GM23338 (cell line): ENCODE measurements around the gene EPS8L2. TPM values are rescaled to one million over a fixed set of nuclear protein-coding genes. Genes with fewer than 3 reads are reported as not detected.
A peak's percentile ranks its signal among the peaks of the same experiment; 100 is the strongest.

ENCODE experiments used
- ATAC-seq: fragments of 200-7000 bp; cut with Tn5 transposase; 3 replicates; pipeline ENCODE4 v1.9.1; 2020
- DNase-seq: peaks from one replicate; pipeline ENCODE4 v3.0.0-alpha.2; 2015; ENCODE audit warnings: low spot score
- H2AFZ ChIP-seq: fragments of 200-600 bp; sonication (generic); 2 replicates; pipeline ENCODE4 v1.8.0; 2016; ENCODE audit warnings: antibody characterized with exemption, mild to moderate bottlenecking, moderate library complexity
- H3F3A ChIP-seq: fragments of 200-600 bp; sonication (generic); replicated peaks from 2 replicates; pipeline ENCODE4 v1.8.0; 2017; ENCODE audit warnings: antibody characterized with exemption, mixed run types, low read depth
- H3K27ac ChIP-seq: fragments of 200-600 bp; sonication (generic); 2 replicates; pipeline ENCODE4 v1.6.1; 2016; ENCODE audit warnings: low read depth
- H3K27me3 ChIP-seq: fragments of 200-600 bp; sonication (generic); 2 replicates; pipeline ENCODE4 v1.8.0; 2016; ENCODE audit warnings: mild to moderate bottlenecking, mixed run types, moderate library complexity; ENCODE audit not compliant: insufficient read depth
- H3K36me3 ChIP-seq: fragments of 200-600 bp; sonication (generic); 2 replicates; pipeline ENCODE4 v1.8.0; 2016; ENCODE audit warnings: mild to moderate bottlenecking; ENCODE audit not compliant: insufficient read depth
- H3K4me1 ChIP-seq: fragments of 200-600 bp; sonication (generic); 2 replicates; pipeline ENCODE4 v1.8.0; 2016; ENCODE audit warnings: mild to moderate bottlenecking, moderate library complexity; ENCODE audit not compliant: insufficient read depth
- H3K4me2 ChIP-seq: fragments of 200-600 bp; sonication (generic); 2 replicates; pipeline ENCODE4 v1.7.1; 2017; ENCODE audit warnings: mixed run types
- H3K4me3 ChIP-seq: fragments of 200-600 bp; sonication (generic); 2 replicates; pipeline ENCODE4 v1.6.1; 2016; ENCODE audit warnings: mixed run types
- H3K79me2 ChIP-seq: fragments of 200-600 bp; sonication (generic); replicated peaks from 2 replicates; pipeline ENCODE4 v1.8.0; 2017; ENCODE audit warnings: mild to moderate bottlenecking; ENCODE audit not compliant: insufficient read depth
- H3K9me2 ChIP-seq: fragments of 200-600 bp; sonication (generic); 2 replicates; pipeline ENCODE4 v1.8.0; 2017; ENCODE audit not compliant: insufficient read depth
- H4K20me1 ChIP-seq: fragments of 200-600 bp; sonication (generic); replicated peaks from 2 replicates; pipeline ENCODE4 v1.8.0; 2017; ENCODE audit warnings: mild to moderate bottlenecking; ENCODE audit not compliant: insufficient read depth
- H3K27ac Mint-ChIP-seq: 2 replicates; pipeline ENCODE4 v1.8.0; 2020; ENCODE audit warnings: inconsistent platforms, mild to moderate bottlenecking, moderate library complexity, mixed read lengths
- H3K27me3 Mint-ChIP-seq: 3 replicates; pipeline ENCODE4 v1.8.0; 2022; ENCODE audit warnings: low read depth, mild to moderate bottlenecking, moderate library complexity, mixed read lengths, inconsistent platforms; ENCODE audit not compliant: insufficient read depth, poor library complexity
- H3K36me3 Mint-ChIP-seq: 3 replicates; pipeline ENCODE4 v1.8.0; 2021; ENCODE audit warnings: low read depth, mild to moderate bottlenecking, inconsistent platforms, moderate library complexity, mixed read lengths
- H3K4me1 Mint-ChIP-seq: 3 replicates; pipeline ENCODE4 v1.8.0; 2020; ENCODE audit warnings: mild to moderate bottlenecking, inconsistent platforms, mixed read lengths
- H3K4me3 Mint-ChIP-seq: 3 replicates; pipeline ENCODE4 v1.8.0; 2021; ENCODE audit warnings: moderate library complexity, mild to moderate bottlenecking, inconsistent platforms, mixed read lengths
- H3K9me3 Mint-ChIP-seq: 3 replicates; pipeline ENCODE4 v1.8.0; 2020; ENCODE audit warnings: moderate library complexity, mild to moderate bottlenecking, inconsistent platforms, mixed read lengths
- EZH2 ChIP-seq: fragments of 200-600 bp; sonication (generic); IDR thresholded peaks from one replicate; pipeline ENCODE4 v1.8.0; 2017; ENCODE audit warnings: antibody characterized with exemption, mild to moderate bottlenecking, low read depth; ENCODE audit not compliant: unreplicated experiment
- EZH2phosphoT487 ChIP-seq: fragments of 200-600 bp; sonication (generic); IDR thresholded peaks from one replicate; pipeline ENCODE4 v1.8.1; 2018; ENCODE audit warnings: antibody characterized with exemption; ENCODE audit not compliant: unreplicated experiment
- NANOG ChIP-seq: IDR thresholded peaks from 2 replicates; pipeline ENCODE4 v1.6.1; 2016; ENCODE audit warnings: antibody characterized with exemption, borderline replicate concordance
- POLR2AphosphoS5 ChIP-seq: IDR thresholded peaks from 2 replicates; pipeline ENCODE4 v1.6.1; 2016; ENCODE audit warnings: antibody characterized with exemption, low read depth
- STAT1 ChIP-seq: IDR thresholded peaks from one replicate; pipeline ENCODE4 v1.6.1; 2016; ENCODE audit warnings: antibody characterized with exemption; ENCODE audit not compliant: unreplicated experiment
- ZNF114 ChIP-seq: fragments of 250-450 bp; sonication (Bioruptor Pico); IDR thresholded peaks from 2 replicates; pipeline ENCODE4 v1.5.0; 2020; ENCODE audit warnings: mild to moderate bottlenecking, moderate library complexity
- polyA plus RNA-seq: library from polyadenylated mRNA; unstranded; fragments of >200 nt; fragmentation: Nextera tagmentation; extraction: Ambion mirVana; gene quantifications from 2 replicates; pipeline ENCODE4 v1.2.1, GENCODE V29; 2016
- total RNA-seq: library from RNA; depleted of rRNA; stranded (reverse); fragments of >200 nt; shearing (Covaris generic); gene quantifications from 2 replicates; pipeline ENCODE4 v1.2.3, GENCODE V29; 2014
- TF ChIP-seq, protein P1 (sequence below): IDR thresholded peaks from one replicate; pipeline ENCODE4 v1.6.1; 2018; ENCODE audit warnings: antibody characterized with exemption; ENCODE audit not compliant: unreplicated experiment
- TF ChIP-seq, protein P2 (sequence below), 2 experiments: fragments of 200-600 bp in 1 of 2; sonication (generic) in 1 of 2; conservative IDR thresholded peaks; 2 replicates each; pipeline versions ENCODE4 v1.5.1 to v1.6.1; 2016 to 2017; ENCODE audit warnings: antibody characterized with exemption in 2 of 2, low read depth in 2 of 2, mild to moderate bottlenecking in 2 of 2, moderate library complexity in 1 of 2
- TF ChIP-seq, protein P3 (sequence below): IDR thresholded peaks from 2 replicates; pipeline ENCODE4 v1.6.1; 2016; ENCODE audit warnings: antibody characterized with exemption

EPS8L2 gene
- total and polyA plus RNA-seq, 2 experiments from 2014 or later: 38.7 to 59.4 TPM

DNA sequence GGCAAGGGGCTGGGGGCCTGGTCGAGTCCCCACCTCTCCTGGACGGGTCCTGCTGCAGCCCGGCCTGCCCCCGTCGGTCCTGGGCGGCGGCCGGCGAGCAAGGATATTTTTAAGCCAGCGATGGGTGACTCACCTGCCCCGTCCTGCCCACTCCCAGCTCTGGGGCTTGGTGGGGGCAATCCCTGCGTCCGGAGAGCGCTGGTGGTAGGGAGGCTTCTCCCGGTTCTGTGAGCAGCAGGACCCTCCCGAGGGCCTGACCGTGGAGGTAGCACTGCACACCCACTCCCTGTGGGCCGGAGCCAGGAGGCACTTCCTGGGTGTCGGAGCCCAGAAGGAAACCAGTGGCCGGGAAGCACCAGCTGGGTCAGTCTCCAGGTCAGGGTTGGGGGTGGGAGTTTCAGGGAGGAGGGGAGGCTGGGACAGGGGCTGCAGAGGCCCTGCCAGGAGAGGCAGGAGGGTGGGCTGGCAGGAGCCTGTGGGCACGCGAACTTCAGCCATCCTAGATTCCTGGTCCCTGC is 467 bp downstream of the EPS8L2 start:
- peak overlapping the region; percentile 64 for H3K4me3 Mint-ChIP-seq
- Histone ChIP-seq H2AFZ (peak overlapping the region; percentile 47; the same call in 1 of the 2 replicates), H3K79me2 (no peaks in the 10 kb centered on the region), H3K36me3 (no peaks in the 10 kb centered on the region), H3K27me3 (no peaks in the 10 kb centered on the region), H3K27ac (no peak overlapping the region), H3F3A (0 out of 2 replicates have a peak, but pooled peaks cover 18% of the 10 kb centered on the region), H3K9me2 (no peaks in the 10 kb centered on the region), H4K20me1 (no peaks in the 10 kb centered on the region), H3K4me3 (peak overlapping the region; percentile 65), H3K4me2 (peak overlapping the region; percentile 88), H3K4me1 (peaks cover 19% of the 10 kb centered on the region)
- H3K27ac Mint-ChIP-seq: no peak overlapping the region
- DNase-seq (no peak), ATAC-seq (peak; percentile 3)
- H3K9me3 Mint-ChIP-seq: no peaks in the 10 kb centered on the region
- H3K27me3 Mint-ChIP-seq: peaks cover 11% of the 10 kb centered on the region
- no peaks in the 10 kb centered on the region for H3K36me3 Mint-ChIP-seq
- H3K4me1 Mint-ChIP-seq: peaks cover 26% of the 10 kb centered on the region
- TF ChIP-seq POLR2AphosphoS5 (no peak), NANOG (no peak), ZNF114 (CRISPR knock-in tag) (no peak)
- TF ChIP-seq, protein P1, sequence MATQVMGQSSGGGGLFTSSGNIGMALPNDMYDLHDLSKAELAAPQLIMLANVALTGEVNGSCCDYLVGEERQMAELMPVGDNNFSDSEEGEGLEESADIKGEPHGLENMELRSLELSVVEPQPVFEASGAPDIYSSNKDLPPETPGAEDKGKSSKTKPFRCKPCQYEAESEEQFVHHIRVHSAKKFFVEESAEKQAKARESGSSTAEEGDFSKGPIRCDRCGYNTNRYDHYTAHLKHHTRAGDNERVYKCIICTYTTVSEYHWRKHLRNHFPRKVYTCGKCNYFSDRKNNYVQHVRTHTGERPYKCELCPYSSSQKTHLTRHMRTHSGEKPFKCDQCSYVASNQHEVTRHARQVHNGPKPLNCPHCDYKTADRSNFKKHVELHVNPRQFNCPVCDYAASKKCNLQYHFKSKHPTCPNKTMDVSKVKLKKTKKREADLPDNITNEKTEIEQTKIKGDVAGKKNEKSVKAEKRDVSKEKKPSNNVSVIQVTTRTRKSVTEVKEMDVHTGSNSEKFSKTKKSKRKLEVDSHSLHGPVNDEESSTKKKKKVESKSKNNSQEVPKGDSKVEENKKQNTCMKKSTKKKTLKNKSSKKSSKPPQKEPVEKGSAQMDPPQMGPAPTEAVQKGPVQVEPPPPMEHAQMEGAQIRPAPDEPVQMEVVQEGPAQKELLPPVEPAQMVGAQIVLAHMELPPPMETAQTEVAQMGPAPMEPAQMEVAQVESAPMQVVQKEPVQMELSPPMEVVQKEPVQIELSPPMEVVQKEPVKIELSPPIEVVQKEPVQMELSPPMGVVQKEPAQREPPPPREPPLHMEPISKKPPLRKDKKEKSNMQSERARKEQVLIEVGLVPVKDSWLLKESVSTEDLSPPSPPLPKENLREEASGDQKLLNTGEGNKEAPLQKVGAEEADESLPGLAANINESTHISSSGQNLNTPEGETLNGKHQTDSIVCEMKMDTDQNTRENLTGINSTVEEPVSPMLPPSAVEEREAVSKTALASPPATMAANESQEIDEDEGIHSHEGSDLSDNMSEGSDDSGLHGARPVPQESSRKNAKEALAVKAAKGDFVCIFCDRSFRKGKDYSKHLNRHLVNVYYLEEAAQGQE: no peak
- TF ChIP-seq, protein P2, sequence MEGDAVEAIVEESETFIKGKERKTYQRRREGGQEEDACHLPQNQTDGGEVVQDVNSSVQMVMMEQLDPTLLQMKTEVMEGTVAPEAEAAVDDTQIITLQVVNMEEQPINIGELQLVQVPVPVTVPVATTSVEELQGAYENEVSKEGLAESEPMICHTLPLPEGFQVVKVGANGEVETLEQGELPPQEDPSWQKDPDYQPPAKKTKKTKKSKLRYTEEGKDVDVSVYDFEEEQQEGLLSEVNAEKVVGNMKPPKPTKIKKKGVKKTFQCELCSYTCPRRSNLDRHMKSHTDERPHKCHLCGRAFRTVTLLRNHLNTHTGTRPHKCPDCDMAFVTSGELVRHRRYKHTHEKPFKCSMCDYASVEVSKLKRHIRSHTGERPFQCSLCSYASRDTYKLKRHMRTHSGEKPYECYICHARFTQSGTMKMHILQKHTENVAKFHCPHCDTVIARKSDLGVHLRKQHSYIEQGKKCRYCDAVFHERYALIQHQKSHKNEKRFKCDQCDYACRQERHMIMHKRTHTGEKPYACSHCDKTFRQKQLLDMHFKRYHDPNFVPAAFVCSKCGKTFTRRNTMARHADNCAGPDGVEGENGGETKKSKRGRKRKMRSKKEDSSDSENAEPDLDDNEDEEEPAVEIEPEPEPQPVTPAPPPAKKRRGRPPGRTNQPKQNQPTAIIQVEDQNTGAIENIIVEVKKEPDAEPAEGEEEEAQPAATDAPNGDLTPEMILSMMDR (conservative IDR thresholded peaks at IDR 0.05; ENCODE audit: low read depth in 2 of 2): no peak

- 0 out of 2 replicates have a peak, but pooled peaks cover 18% of the 10 kb centered on the region for H3F3A ChIP-seq
- Mint-ChIP-seq H3K27me3 (peaks cover 11% of the 10 kb centered on the region), H3K4me1 (peaks cover 26% of the 10 kb centered on the region), H3K4me3 (peak overlapping the region; percentile 57; the same call in 2 of the 3 replicates), H3K27ac (no peak overlapping the region), H3K9me3 (no peaks in the 10 kb centered on the region), H3K36me3 (no peaks in the 10 kb centered on the region)
- H3K27me3 ChIP-seq: no peaks in the 10 kb centered on the region
- no peaks in the 10 kb centered on the region for H3K79me2 ChIP-seq
- peaks cover 19% of the 10 kb centered on the region for H3K4me1 ChIP-seq
- H3K4me3 ChIP-seq: peak overlapping the region; percentile 65
- H3K36me3 ChIP-seq: no peaks in the 10 kb centered on the region
- no peaks in the 10 kb centered on the region for H4K20me1 ChIP-seq
- H3K27ac ChIP-seq: 0 out of 2 replicates have a peak overlapping the region, but pooled peaks have one; percentile 39
- H3K9me2 ChIP-seq: no peaks in the 10 kb centered on the region
- DNase-seq (peak; percentile 62), ATAC-seq (peak; percentile 42)
- peak overlapping the region; percentile 88 for H3K4me2 ChIP-seq
- H2AFZ ChIP-seq: peak overlapping the region; percentile 47
- TF ChIP-seq, protein P3, sequence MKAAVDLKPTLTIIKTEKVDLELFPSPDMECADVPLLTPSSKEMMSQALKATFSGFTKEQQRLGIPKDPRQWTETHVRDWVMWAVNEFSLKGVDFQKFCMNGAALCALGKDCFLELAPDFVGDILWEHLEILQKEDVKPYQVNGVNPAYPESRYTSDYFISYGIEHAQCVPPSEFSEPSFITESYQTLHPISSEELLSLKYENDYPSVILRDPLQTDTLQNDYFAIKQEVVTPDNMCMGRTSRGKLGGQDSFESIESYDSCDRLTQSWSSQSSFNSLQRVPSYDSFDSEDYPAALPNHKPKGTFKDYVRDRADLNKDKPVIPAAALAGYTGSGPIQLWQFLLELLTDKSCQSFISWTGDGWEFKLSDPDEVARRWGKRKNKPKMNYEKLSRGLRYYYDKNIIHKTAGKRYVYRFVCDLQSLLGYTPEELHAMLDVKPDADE: no peak
- TF ChIP-seq, protein P2 (conservative IDR thresholded peaks at IDR 0.05; ENCODE audit: low read depth in 2 of 2): peak in 1 of 2 experiments; percentile 14; a peak in 2 of 4 replicates
- TF ChIP-seq, protein P1: no peak
- TF ChIP-seq EZH2 (no peak), STAT1 (no peak), EZH2phosphoT487 (no peak)
Measured at GRCh38 chr11:706957-707816, 1.2 kb downstream of the EPS8L2 start.
